ENCODE results near the gene RETREG2. TPM values are rescaled to one million over a fixed set of nuclear protein-coding genes. Genes with fewer than 3 reads are reported as not detected.

RETREG2 gene
- total RNA-seq, 1 experiment from 2014 or later: 49.3 TPM

- H3K4me1 Mint-ChIP-seq (ENCODE audit: insufficient read depth, unreplicated experiment): peaks cover 8% of the 10 kb centered on the region
- H3K4me3 Mint-ChIP-seq (ENCODE audit: unreplicated experiment): no peak overlapping the region
- ChIA-PET CTCF (interaction anchor here (0.9 to 9.3 kb wide), 11 partner anchors 9 to 164 kb away, joined by 3 to 82 read pairs (median 7); partner anchors contain the start of gene NHEJ1), POLR2A (interaction anchor here (1.6 to 3.4 kb wide), 5 partner anchors 15 to 112 kb away, joined by 6 to 93 read pairs (median 11); partner anchors contain the start of genes ANKZF1, ATG9A, DNAJB2 and ZFAND2B)
- no peaks in the 10 kb centered on the region for H3K9me3 Mint-ChIP-seq (ENCODE audit: unreplicated experiment)
- BruUV-seq (replicated peaks): no TSS peak
- H3K36me3 Mint-ChIP-seq (ENCODE audit: insufficient read depth, unreplicated experiment): peaks cover 41% of the 10 kb centered on the region
- H3K27me3 Mint-ChIP-seq (ENCODE audit: insufficient read depth, unreplicated experiment): no peaks in the 10 kb centered on the region
- no peak overlapping the region for H3K27ac Mint-ChIP-seq (ENCODE audit: low read depth, unreplicated experiment)
- no peak for TF ChIP-seq CTCF (IDR thresholded peaks at IDR 0.05; ENCODE audit: unreplicated experiment)
- intact Hi-C loops (cut with micrococcal nuclease): loop anchor here (5.0 kb wide), 1 partner anchor 102 kb away; the partner anchor contains the start of gene DNAJB2
- DNase-seq (ENCODE audit: unreplicated experiment): no peak
Measured at GRCh38 chr2:219174801-219175200, 3.3 kb upstream of the RETREG2 start.

- intact Hi-C loops (cut with micrococcal nuclease): loop anchor here (5.0 kb wide), 1 partner anchor 102 kb away; the partner anchor contains the start of gene DNAJB2
- H3K4me1 Mint-ChIP-seq (ENCODE audit: insufficient read depth, unreplicated experiment): peaks cover 8% of the 10 kb centered on the region
- POLR2A ChIA-PET: interaction anchor here (0.5 to 3.4 kb wide), 19 partner anchors 9 to 341 kb away, joined by 3 to 93 read pairs (median 11); partner anchors contain the start of genes ABCB6, ANKZF1, ATG9A and DNAJB2
- no peaks in the 10 kb centered on the region for H3K27me3 Mint-ChIP-seq (ENCODE audit: insufficient read depth, unreplicated experiment)
- H3K4me3 Mint-ChIP-seq (ENCODE audit: unreplicated experiment): peak overlapping the region; percentile 82
- CTCF ChIA-PET: interaction anchor here (0.7 to 9.3 kb wide), 13 partner anchors 12 to 165 kb away, joined by 3 to 82 read pairs (median 6); partner anchors contain the start of genes ANKZF1, ATG9A, DNAJB2 and NHEJ1
- no peaks in the 10 kb centered on the region for H3K9me3 Mint-ChIP-seq (ENCODE audit: unreplicated experiment)
- DNase-seq (ENCODE audit: unreplicated experiment): no peak
- peaks cover 41% of the 10 kb centered on the region for H3K36me3 Mint-ChIP-seq (ENCODE audit: insufficient read depth, unreplicated experiment)
- peak overlapping the region; percentile 35 for H3K27ac Mint-ChIP-seq (ENCODE audit: low read depth, unreplicated experiment)
- TF ChIP-seq CTCF (IDR thresholded peaks at IDR 0.05; ENCODE audit: unreplicated experiment): no peak
- no TSS peak for BruUV-seq (replicated peaks)
Measured at GRCh38 chr2:219175486-219175885, 2.6 kb upstream of the RETREG2 start.

- Mint-ChIP-seq H3K4me1 (ENCODE audit: insufficient read depth, unreplicated experiment) (peaks cover 7% of the 10 kb centered on the region), H3K4me3 (ENCODE audit: unreplicated experiment) (peak overlapping the region; percentile 82), H3K27me3 (ENCODE audit: insufficient read depth, unreplicated experiment) (no peaks in the 10 kb centered on the region), H3K27ac (ENCODE audit: low read depth, unreplicated experiment) (peak overlapping the region; percentile 35), H3K9me3 (ENCODE audit: unreplicated experiment) (no peaks in the 10 kb centered on the region), H3K36me3 (ENCODE audit: insufficient read depth, unreplicated experiment) (peaks cover 45% of the 10 kb centered on the region)
- TSS peak; percentile 7 for BruUV-seq (replicated peaks)
- intact Hi-C loops (cut with micrococcal nuclease): loop anchor here (1.0 to 5.0 kb wide), 3 partner anchors 16 to 101 kb away; partner anchors contain the start of genes DNAJB2, NHEJ1, TUBA4A and TUBA4B
- DNase-seq (ENCODE audit: unreplicated experiment): peak; percentile 39
- TF ChIP-seq CTCF (IDR thresholded peaks at IDR 0.05; ENCODE audit: unreplicated experiment): no peak
- CTCF ChIA-PET: interaction anchor here (0.7 to 9.3 kb wide), 17 partner anchors 13 to 202 kb away, joined by 3 to 82 read pairs (median 4); partner anchors contain the start of genes ANKZF1, ATG9A, DNAJB2 and NHEJ1
- POLR2A ChIA-PET: interaction anchor here (0.5 to 3.4 kb wide), 41 partner anchors 9 to 430 kb away, joined by 3 to 93 read pairs (median 5); partner anchors contain the start of genes ABCB6, ANKZF1, ATG9A and CHPF
Measured at GRCh38 chr2:219175928-219176817, 1.9 kb upstream of the RETREG2 start.
